WI38 (cell line): ENCODE measurements around the gene KIF14.

Experiments used
- H3K4me3 ChIP-seq: 2 replicates; pipeline ENCODE4 v1.5.1; 2011; ENCODE audit warnings: low read depth, mild to moderate bottlenecking, control low read depth, low read length
- TF ChIP-seq, protein P1 (sequence below): IDR thresholded peaks from 2 replicates; pipeline ENCODE4 v1.5.1; 2012; ENCODE audit warnings: low read depth, mild to moderate bottlenecking, control low read depth, low read length

KIF14 gene

DNA sequence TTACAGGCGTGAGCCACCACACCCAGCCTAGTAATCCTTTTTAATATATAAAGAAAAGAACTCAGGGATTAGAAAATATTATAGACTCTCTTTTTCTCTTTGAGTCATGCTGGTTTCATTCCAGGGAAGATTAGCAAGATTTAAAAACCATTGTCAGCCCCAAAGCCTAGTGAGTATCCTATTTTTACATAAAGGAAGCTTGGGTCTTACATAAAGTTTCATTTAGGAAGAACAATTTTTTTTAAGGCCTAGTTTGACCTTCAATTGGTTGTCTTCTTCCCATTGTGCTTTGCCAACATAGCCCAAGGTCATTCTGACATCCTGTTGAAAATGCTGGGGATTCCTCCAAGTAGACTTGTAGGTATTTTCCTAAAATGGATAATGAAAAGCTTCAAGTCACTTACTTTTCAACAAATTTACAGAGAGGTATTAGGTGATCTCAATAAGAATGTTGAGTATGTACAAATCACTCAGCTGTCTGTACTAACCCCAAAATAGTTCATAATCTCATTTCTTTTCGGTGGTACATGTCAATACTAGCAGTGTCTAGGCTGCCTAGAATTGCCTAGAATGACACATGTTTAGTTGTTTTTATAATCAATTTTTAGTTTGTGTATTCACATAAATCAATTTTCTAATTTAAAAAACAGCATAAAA lies 4.3 kb upstream of the KIF14 start:
- TF ChIP-seq, protein P1, sequence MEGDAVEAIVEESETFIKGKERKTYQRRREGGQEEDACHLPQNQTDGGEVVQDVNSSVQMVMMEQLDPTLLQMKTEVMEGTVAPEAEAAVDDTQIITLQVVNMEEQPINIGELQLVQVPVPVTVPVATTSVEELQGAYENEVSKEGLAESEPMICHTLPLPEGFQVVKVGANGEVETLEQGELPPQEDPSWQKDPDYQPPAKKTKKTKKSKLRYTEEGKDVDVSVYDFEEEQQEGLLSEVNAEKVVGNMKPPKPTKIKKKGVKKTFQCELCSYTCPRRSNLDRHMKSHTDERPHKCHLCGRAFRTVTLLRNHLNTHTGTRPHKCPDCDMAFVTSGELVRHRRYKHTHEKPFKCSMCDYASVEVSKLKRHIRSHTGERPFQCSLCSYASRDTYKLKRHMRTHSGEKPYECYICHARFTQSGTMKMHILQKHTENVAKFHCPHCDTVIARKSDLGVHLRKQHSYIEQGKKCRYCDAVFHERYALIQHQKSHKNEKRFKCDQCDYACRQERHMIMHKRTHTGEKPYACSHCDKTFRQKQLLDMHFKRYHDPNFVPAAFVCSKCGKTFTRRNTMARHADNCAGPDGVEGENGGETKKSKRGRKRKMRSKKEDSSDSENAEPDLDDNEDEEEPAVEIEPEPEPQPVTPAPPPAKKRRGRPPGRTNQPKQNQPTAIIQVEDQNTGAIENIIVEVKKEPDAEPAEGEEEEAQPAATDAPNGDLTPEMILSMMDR, result no peak
- H3K4me3 ChIP-seq, result no peak overlapping the region

DNA sequence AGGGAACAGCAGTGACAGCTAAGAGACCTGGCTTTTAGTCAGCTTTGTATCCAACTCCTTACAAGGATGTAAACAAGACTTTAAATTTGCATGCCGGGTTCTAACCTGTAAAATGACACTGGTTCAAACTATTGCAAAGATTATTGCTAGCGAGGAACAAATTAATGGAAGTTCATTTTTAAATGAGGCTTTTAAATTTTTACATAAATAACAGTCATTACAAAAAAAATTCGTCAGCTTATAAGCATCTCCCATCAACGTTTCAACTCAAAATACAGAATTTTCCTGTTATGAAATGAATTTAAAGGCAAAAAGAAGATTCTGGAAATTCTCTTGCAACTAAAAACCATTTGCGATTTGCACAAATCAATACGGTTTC lies 668 bp downstream of the KIF14 start:
- H3K4me3 ChIP-seq, result peak overlapping the region; percentile 89
- TF ChIP-seq, protein P1, result no peak

DNA sequence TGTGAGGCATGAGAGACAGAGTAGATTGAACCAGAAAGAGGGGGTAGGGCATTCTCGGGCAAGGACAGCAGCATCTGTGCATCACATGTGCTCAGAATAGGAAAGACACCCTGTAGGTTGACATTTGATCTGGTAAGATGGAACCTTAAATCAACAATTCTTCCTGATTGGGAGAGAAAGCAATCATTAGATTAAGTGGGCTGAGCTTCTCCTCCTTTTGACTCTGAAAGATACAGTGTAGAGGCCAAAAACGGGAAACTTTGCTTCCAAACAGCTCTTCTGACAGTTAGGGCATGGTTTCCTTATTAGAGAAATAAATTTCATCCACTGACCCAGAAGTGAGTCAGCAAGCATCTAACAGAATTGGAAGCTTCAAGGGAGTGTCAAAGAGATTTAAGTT lies 9.7 kb downstream of the KIF14 start:
- TF ChIP-seq, protein P1, result no peak
- no peak overlapping the region for H3K4me3 ChIP-seq

DNA sequence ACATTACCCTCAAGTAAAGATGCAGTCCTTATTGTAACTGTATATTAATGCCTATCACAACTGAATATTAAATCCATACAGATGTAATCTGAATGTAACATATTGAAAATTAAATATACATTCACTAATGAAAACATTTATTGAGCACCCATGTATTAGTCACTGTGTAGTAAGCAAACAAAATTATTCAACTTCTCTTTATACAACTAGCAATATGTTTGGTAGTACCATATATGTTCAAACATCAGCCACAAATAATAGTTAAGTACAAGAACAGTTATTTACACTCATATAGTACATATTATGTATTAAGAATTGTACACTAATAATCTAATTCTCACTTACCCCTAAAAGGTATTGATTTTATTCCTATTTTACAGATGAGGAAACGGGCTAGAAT lies 17.9 kb downstream of the KIF14 start:
- TF ChIP-seq, protein P1, result no peak
- H3K4me3 ChIP-seq, result no peak overlapping the region

DNA sequence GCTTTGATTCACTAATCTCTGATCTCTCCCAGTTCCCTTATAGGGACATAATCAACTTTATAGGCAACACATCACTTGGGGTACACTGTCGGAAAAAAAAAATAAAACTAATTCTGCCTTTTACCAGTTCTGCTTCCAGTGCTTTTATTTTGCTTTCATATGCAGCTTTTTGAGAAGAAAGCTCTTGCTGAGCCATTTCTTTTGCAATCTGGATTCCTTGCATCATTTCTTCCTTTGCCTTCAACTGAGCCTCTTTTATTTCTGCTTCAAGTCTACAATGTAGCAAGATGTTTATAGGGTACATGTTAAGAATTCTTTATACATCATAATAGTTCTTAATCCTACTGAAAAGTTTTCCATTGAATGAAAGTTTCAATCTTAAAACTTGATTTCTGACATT lies 30.6 kb downstream of the KIF14 start:
- TF ChIP-seq, protein P1, result no peak
- H3K4me3 ChIP-seq, result no peak overlapping the region

DNA sequence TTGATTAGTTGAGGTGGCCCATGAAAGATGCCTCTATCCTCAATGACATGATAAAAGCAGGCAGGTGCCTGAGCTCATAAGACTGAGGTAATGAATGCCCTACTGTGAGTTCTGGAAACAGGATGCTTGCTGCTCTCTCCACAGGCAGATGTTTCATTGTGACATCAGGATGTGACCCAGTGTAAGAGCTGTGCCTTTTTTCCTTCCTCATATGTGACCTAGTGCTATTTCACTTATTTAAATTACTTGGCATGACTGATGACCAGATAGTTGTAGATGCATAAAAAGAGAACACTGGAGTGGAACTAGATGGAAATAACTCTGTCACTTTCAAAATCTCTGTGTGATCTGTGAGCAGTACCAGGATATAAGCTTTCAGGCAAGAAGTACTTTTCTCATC lies 31.9 kb downstream of the KIF14 start:
- TF ChIP-seq, protein P1, result no peak
- no peak overlapping the region for H3K4me3 ChIP-seq

GRCh38 chr1:200564319-200564718 lies 56.2 kb downstream of the KIF14 start:
- TF ChIP-seq, protein P1, result no peak
- no peak overlapping the region for H3K4me3 ChIP-seq
